NCI-H2196 treated with DMSO at 0.1 percent for 48 hours (cell line): ENCODE results near the gene FGL2.
"Not testable (repeated sequence)": the region's sequence is repeated elsewhere in the genome, so short reads cannot be mapped to it uniquely, and the experiment has no call there.

Source experiments
- DNase-seq: peaks from one replicate; lab custom pipeline; 2025; ENCODE audit not compliant: unreplicated experiment; lab: John Stamatoyannopoulos, UW

FGL2 gene

GRCh38 chr7:77199013-77199966, at the start of gene FGL2:
TSS of gene FGL2 (minus strand) at chr7:77199819. CDS start at chr7:77199793, 26 bp downstream.
- DNase-seq = no peak

- DNase-seq = no peak
Observed at GRCh38 chr7:77248154-77248553, 48.5 kb upstream of the FGL2 start.

GRCh38 chr7:77247206-77247850, 47.7 kb upstream of the FGL2 start:
- DNase-seq = peak; percentile 10

GRCh38 chr7:77246026-77246640, 46.5 kb upstream of the FGL2 start:
- DNase-seq = no peak

GRCh38 chr7:77245015-77245755, 45.6 kb upstream of the FGL2 start:
- DNase-seq = no peak

GRCh38 chr7:77244222-77244934, 44.8 kb upstream of the FGL2 start:
- DNase-seq = no peak

- DNase-seq = no peak
Observed at GRCh38 chr7:77242554-77242953, 42.9 kb upstream of the FGL2 start.

GRCh38 chr7:77242068-77242467, 42.4 kb upstream of the FGL2 start:
- DNase-seq = no peak

GRCh38 chr7:77239471-77239870, 39.9 kb upstream of the FGL2 start:
- DNase-seq = no peak

GRCh38 chr7:77238703-77239136, 39.1 kb upstream of the FGL2 start:
- no peak for DNase-seq

GRCh38 chr7:77235276-77235675, 35.7 kb upstream of the FGL2 start:
- no peak for DNase-seq

- no peak for DNase-seq
Observed at GRCh38 chr7:77232467-77232866, 32.8 kb upstream of the FGL2 start.

- not testable (repeated sequence) for DNase-seq
Observed at GRCh38 chr7:77228795-77229194, 29.2 kb upstream of the FGL2 start.

- no peak for DNase-seq
Observed at GRCh38 chr7:77226357-77226839, 26.8 kb upstream of the FGL2 start.

- no peak for DNase-seq
Observed at GRCh38 chr7:77223261-77223660, 23.6 kb upstream of the FGL2 start.

GRCh38 chr7:77222819-77223218, 23.2 kb upstream of the FGL2 start:
- DNase-seq = no peak

- no peak for DNase-seq
Observed at GRCh38 chr7:77222065-77222464, 22.4 kb upstream of the FGL2 start.

- not testable (repeated sequence) for DNase-seq
Observed at GRCh38 chr7:77219701-77220331, 20.2 kb upstream of the FGL2 start.

- DNase-seq = no peak
Observed at GRCh38 chr7:77217474-77218185, 18.0 kb upstream of the FGL2 start.
